ENCODE measurements around the gene ZC3H11A.
A peak's percentile ranks its signal among the peaks of the same experiment; 100 is the strongest.
"Not testable (repeated sequence)": the region's sequence is repeated elsewhere in the genome, so short reads cannot be mapped to it uniquely, and the experiment has no call there.

Gene ZC3H11A

GRCh38 chr1:203789966-203790365, 5.5 kb upstream of the ZC3H11A start:
- no peak for DNase-seq

GRCh38 chr1:203791498-203791897, 3.9 kb upstream of the ZC3H11A start:
- no peak for DNase-seq

- DNase-seq = no peak
These were observed 2.9 kb upstream of the ZC3H11A start for GRCh38 chr1:203792486-203792885.

GRCh38 chr1:203793561-203793960, 1.9 kb upstream of the ZC3H11A start:
- DNase-seq = not testable (repeated sequence)

- DNase-seq = no peak
These were observed 521 bp upstream of the ZC3H11A start for GRCh38 chr1:203794764-203795440.

- DNase-seq = peak; percentile 41
These were observed 798 bp downstream of the ZC3H11A start for GRCh38 chr1:203796236-203796605.

- no peak for DNase-seq
These were observed 1.8 kb downstream of the ZC3H11A start for GRCh38 chr1:203797216-203797615.

GRCh38 chr1:203797948-203798655, 2.7 kb downstream of the ZC3H11A start:
- DNase-seq = no peak

- DNase-seq = no peak
These were observed 3.7 kb downstream of the ZC3H11A start for GRCh38 chr1:203799157-203799556.

GRCh38 chr1:203799971-203800370, 4.5 kb downstream of the ZC3H11A start:
- DNase-seq = no peak

GRCh38 chr1:203805689-203806088, 10.3 kb downstream of the ZC3H11A start:
- no peak for DNase-seq

- no peak for DNase-seq
These were observed 11.8 kb downstream of the ZC3H11A start for GRCh38 chr1:203807196-203807595.

GRCh38 chr1:203813581-203814341, 18.3 kb downstream of the ZC3H11A start:
- DNase-seq = no peak

GRCh38 chr1:203818399-203818798, 23.0 kb downstream of the ZC3H11A start:
- no peak for DNase-seq

GRCh38 chr1:203823306-203823705, 27.9 kb downstream of the ZC3H11A start:
- no peak for DNase-seq

GRCh38 chr1:203826175-203826574, 30.8 kb downstream of the ZC3H11A start:
- no peak for DNase-seq

- DNase-seq = no peak
These were observed 32.6 kb downstream of the ZC3H11A start for GRCh38 chr1:203828002-203828401.

GRCh38 chr1:203828503-203828902, 33.1 kb downstream of the ZC3H11A start:
- no peak for DNase-seq

- DNase-seq = not testable (repeated sequence)
These were observed 33.8 kb downstream of the ZC3H11A start for GRCh38 chr1:203829247-203829646.

- no peak for DNase-seq
These were observed 40.1 kb downstream of the ZC3H11A start for GRCh38 chr1:203835476-203835875.

- DNase-seq = no peak
These were observed 43.7 kb downstream of the ZC3H11A start for GRCh38 chr1:203839081-203839480.

GRCh38 chr1:203840208-203840808, 44.9 kb downstream of the ZC3H11A start:
- no peak for DNase-seq

GRCh38 chr1:203842559-203842876, 47.1 kb downstream of the ZC3H11A start:
- no peak for DNase-seq

- DNase-seq = no peak
These were observed 48.0 kb downstream of the ZC3H11A start for GRCh38 chr1:203843435-203843834.

All from CD4-positive, alpha-beta T cell treated with Interleukin-21 for 1 hour (primary cell).